Calu3 (cell line): ENCODE results near the gene ACER2. TPM values are rescaled to one million over a fixed set of nuclear protein-coding genes. Genes with fewer than 3 reads are reported as not detected.

ENCODE experiments used
- BruUV-seq: library from RNA; stranded (reverse); fragments of 400-500 nt; replicated peaks from 2 replicates; lab custom pipeline; 2021; lab: Mats Ljungman, UMichigan
- CTCF ChIA-PET: fragments of 300-600 bp; sonication (Branson Sonifier 250); formaldehyde crosslinking; loops from one replicate; lab custom pipeline; 2022; ENCODE audit warnings: antibody characterized with exemption; lab: Charles Lee
- DNase-seq: peaks from one replicate; pipeline ENCODE4 v3.0.0; 2022
- H3K27ac Mint-ChIP-seq: one replicate; pipeline ENCODE4 v1.8.0; 2022; ENCODE audit warnings: mixed read lengths; ENCODE audit not compliant: unreplicated experiment
- H3K27me3 Mint-ChIP-seq: one replicate; pipeline ENCODE4 v1.8.0; 2022; ENCODE audit warnings: mixed read lengths; ENCODE audit not compliant: unreplicated experiment
- H3K36me3 Mint-ChIP-seq: one replicate; pipeline ENCODE4 v1.8.0; 2022; ENCODE audit warnings: mild to moderate bottlenecking, moderate library complexity, mixed read lengths; ENCODE audit not compliant: insufficient read depth, unreplicated experiment
- H3K4me1 Mint-ChIP-seq: one replicate; pipeline ENCODE4 v1.8.0; 2022; ENCODE audit warnings: mild to moderate bottlenecking, low read depth, mixed read lengths; ENCODE audit not compliant: unreplicated experiment
- H3K4me3 Mint-ChIP-seq: one replicate; pipeline ENCODE4 v1.8.0; 2022; ENCODE audit warnings: mild to moderate bottlenecking, low read depth, moderate library complexity, mixed read lengths; ENCODE audit not compliant: unreplicated experiment
- H3K9me3 Mint-ChIP-seq: one replicate; pipeline ENCODE4 v1.8.0; 2022; ENCODE audit warnings: low read depth, mixed read lengths; ENCODE audit not compliant: unreplicated experiment
- CTCF ChIP-seq: fragments of 200-600 bp; IDR thresholded peaks from one replicate; pipeline ENCODE4 v1.8.0; 2022; ENCODE audit warnings: antibody characterized with exemption; ENCODE audit not compliant: unreplicated experiment
- intact Hi-C: fragments of 100-400 bp; cut with micrococcal nuclease; formaldehyde crosslinking; loops from one replicate; pipeline ENCODE4 v1.10.0; 2022; ENCODE audit not compliant: unreplicated experiment
- total RNA-seq: library from RNA; stranded (reverse); gene quantifications from 2 replicates; pipeline ENCODE4 v1.2.3, GENCODE V29; 2022

The ACER2 gene
- total RNA-seq, 1 experiment from 2014 or later = 7.6 TPM

DNA sequence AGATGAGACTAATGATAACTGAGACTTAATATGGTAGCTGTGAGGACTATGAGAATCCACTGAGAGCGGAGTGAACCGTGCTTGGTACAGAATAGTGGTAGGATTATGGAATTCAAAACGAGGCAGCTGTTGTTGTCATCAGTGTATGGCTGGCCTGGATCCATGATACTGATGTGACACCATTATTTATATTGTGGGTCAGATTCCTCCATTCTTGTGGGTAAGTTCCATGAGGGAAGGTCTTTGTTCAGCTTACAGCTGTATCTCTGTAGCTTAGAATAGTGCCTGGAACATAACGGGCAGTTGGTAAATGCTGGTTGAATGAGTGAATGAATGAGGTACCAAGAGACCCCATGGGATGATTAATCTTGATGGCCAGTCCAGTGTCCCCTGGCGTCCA lies 61.8 kb downstream of the ACER2 start:
- intact Hi-C loops = loop anchor here (5.0 kb wide), 1 partner anchor 452 kb away; no protein-coding TSS in a partner anchor
- Mint-ChIP-seq H3K36me3 (no peaks in the 10 kb centered on the region), H3K4me3 (no peak overlapping the region), H3K4me1 (no peaks in the 10 kb centered on the region), H3K9me3 (no peaks in the 10 kb centered on the region), H3K27me3 (peaks cover 28% of the 10 kb centered on the region), H3K27ac (no peak overlapping the region)
- DNase-seq = no peak
- BruUV-seq = no TSS peak
- CTCF ChIA-PET = no interaction called here
- TF ChIP-seq CTCF = no peak

DNA sequence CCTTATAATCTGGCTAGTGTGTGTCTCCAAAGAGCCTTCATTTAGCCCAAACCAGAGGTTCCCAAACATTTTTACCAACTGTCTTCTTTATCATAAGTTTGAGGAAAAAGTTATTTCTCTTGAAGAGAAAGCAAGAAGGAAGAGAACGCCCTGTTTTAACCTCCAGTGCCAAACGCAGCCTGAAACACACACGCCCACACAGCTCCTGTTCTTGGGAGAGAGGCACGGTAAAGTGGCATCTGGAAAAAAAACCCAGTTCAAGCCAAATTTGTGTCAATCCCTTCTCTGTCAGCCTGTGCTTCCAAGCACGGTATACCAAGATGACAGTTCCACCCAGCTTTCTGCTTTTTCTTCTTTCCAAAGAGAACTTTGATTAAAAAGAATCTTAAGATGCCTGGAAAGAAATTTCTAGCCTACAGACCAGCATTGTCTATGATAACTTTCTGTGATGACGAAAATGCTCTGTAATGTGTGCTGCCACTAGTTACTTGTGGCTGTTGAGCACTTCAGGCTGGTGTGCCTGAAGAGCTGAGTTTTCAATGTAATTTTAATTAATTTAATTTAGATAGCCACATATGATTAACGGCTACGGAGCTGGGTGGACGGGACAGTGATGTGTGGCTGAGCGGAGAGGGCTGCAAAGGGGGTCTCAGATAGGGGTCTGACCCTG lies 62.3 kb downstream of the ACER2 start:
- DNase-seq = no peak
- Mint-ChIP-seq H3K36me3 (no peaks in the 10 kb centered on the region), H3K4me3 (no peak overlapping the region), H3K4me1 (no peaks in the 10 kb centered on the region), H3K27me3 (peaks cover 33% of the 10 kb centered on the region), H3K9me3 (no peaks in the 10 kb centered on the region), H3K27ac (no peak overlapping the region)
- CTCF ChIA-PET = interaction anchor here (0.6 kb wide), 1 partner anchor 61 kb away, joined by 4 read pairs; no protein-coding TSS in a partner anchor
- intact Hi-C loops = loop anchor here (5.0 kb wide), 1 partner anchor 451 kb away; no protein-coding TSS in a partner anchor
- no peak for TF ChIP-seq CTCF
- no TSS peak for BruUV-seq

- H3K27ac Mint-ChIP-seq = no peak overlapping the region
- H3K36me3 Mint-ChIP-seq = no peaks in the 10 kb centered on the region
- CTCF ChIA-PET = interaction anchor here (0.6 kb wide), 1 partner anchor 60 kb away, joined by 4 read pairs; no protein-coding TSS in a partner anchor
- TF ChIP-seq CTCF = peak; percentile 61
- intact Hi-C loops = loop anchor here (5.0 kb wide), 1 partner anchor 450 kb away; no protein-coding TSS in a partner anchor
- H3K4me3 Mint-ChIP-seq = peak overlapping the region; percentile 44
- DNase-seq = peak; percentile 55
- peaks cover 42% of the 10 kb centered on the region for H3K27me3 Mint-ChIP-seq
- no TSS peak for BruUV-seq
- no peaks in the 10 kb centered on the region for H3K4me1 Mint-ChIP-seq
- H3K9me3 Mint-ChIP-seq = no peaks in the 10 kb centered on the region
Measured at GRCh38 chr9:19471737-19472648, 63.2 kb downstream of the ACER2 start.

DNA sequence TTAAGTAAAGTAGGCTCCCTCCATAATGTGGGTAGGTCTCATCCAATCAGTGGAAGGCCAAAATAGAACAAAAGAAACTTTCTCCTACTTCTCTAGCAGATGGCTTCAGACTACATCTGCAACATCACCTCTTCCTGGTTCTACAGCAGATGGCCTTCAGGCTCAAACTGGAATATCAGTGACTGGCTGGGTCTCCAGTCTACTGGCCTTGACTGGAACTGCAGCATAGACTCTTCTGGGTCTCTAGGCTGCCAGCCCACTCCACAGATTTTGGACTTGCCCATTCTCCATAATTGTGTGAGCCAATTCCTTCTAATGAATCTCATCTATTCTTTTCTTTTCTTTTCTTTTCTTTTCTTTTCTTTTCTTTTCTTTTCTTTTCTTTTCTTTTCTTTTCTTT lies 64.8 kb downstream of the ACER2 start:
- H3K36me3 Mint-ChIP-seq = no peaks in the 10 kb centered on the region
- TF ChIP-seq CTCF = no peak
- no peaks in the 10 kb centered on the region for H3K4me1 Mint-ChIP-seq
- no TSS peak for BruUV-seq
- H3K9me3 Mint-ChIP-seq = no peaks in the 10 kb centered on the region
- DNase-seq = no peak
- no peak overlapping the region for H3K4me3 Mint-ChIP-seq
- CTCF ChIA-PET = interaction anchor here (0.7 kb wide), 1 partner anchor 11 kb away, joined by 4 read pairs; no protein-coding TSS in a partner anchor
- intact Hi-C loops = loop anchor here (5.0 kb wide), 1 partner anchor 449 kb away; no protein-coding TSS in a partner anchor
- H3K27me3 Mint-ChIP-seq = peaks cover 56% of the 10 kb centered on the region
- no peak overlapping the region for H3K27ac Mint-ChIP-seq
